ENCODE results near the gene CCDC33.

The CCDC33 gene

GRCh38 chr15:74235962-74236361 is at the start of gene CCDC33:
TSS of gene CCDC33 (plus strand) at chr15:74236326. CDS start at chr15:74236720, 394 bp downstream.
- no peak for DNase-seq

GRCh38 chr15:74188216-74188615 is 47.9 kb upstream of the CCDC33 start:
- DNase-seq, result no peak

- DNase-seq, result no peak
These were observed 44.3 kb upstream of the CCDC33 start for GRCh38 chr15:74191798-74192197.

GRCh38 chr15:74192751-74193150 is 43.4 kb upstream of the CCDC33 start:
- no peak for DNase-seq

- DNase-seq, result no peak
These were observed 42.8 kb upstream of the CCDC33 start for GRCh38 chr15:74193299-74193718.

GRCh38 chr15:74193905-74194304 is 42.2 kb upstream of the CCDC33 start:
- no peak for DNase-seq

GRCh38 chr15:74194572-74195559 is 41.3 kb upstream of the CCDC33 start:
- no peak for DNase-seq

- no peak for DNase-seq
These were observed 40.0 kb upstream of the CCDC33 start for GRCh38 chr15:74196175-74196574.

GRCh38 chr15:74197176-74197965 is 38.8 kb upstream of the CCDC33 start:
- DNase-seq, result no peak

- no peak for DNase-seq
These were observed 36.9 kb upstream of the CCDC33 start for GRCh38 chr15:74199297-74199652.

GRCh38 chr15:74200412-74200815 is 35.7 kb upstream of the CCDC33 start:
- no peak for DNase-seq

- no peak for DNase-seq
These were observed 35.2 kb upstream of the CCDC33 start for GRCh38 chr15:74200871-74201419.

GRCh38 chr15:74201710-74202420 is 34.3 kb upstream of the CCDC33 start:
- no peak for DNase-seq

- no peak for DNase-seq
These were observed 33.4 kb upstream of the CCDC33 start, which contains the start of gene STRA6 for GRCh38 chr15:74202452-74203401. TSS of gene STRA6 (minus strand) at chr15:74202787. CDS start at chr15:74202267, 520 bp downstream.

GRCh38 chr15:74203914-74204431 is 32.2 kb upstream of the CCDC33 start:
- no peak for DNase-seq

GRCh38 chr15:74205582-74205947 is 30.6 kb upstream of the CCDC33 start:
- no peak for DNase-seq

- DNase-seq, result no peak
These were observed 29.3 kb upstream of the CCDC33 start for GRCh38 chr15:74206801-74207281.

GRCh38 chr15:74207652-74208440 is 28.3 kb upstream of the CCDC33 start:
- DNase-seq, result no peak

- DNase-seq, result no peak
These were observed 27.6 kb upstream of the CCDC33 start for GRCh38 chr15:74208496-74208895.

- no peak for DNase-seq
These were observed 27.1 kb upstream of the CCDC33 start for GRCh38 chr15:74208901-74209559.
